Left cardiac atrium (tissue), 4 donors: ENCODE measurements around the gene NMUR1. TPM values are rescaled to one million over a fixed set of nuclear protein-coding genes. Genes with fewer than 3 reads are reported as not detected.
A peak's percentile ranks its signal among the peaks of the same experiment; 100 is the strongest.
"Not testable (repeated sequence)": the region's sequence is repeated elsewhere in the genome, so short reads cannot be mapped to it uniquely, and the experiment has no call there.

Source experiments
- ATAC-seq, 2 donors: fragments of 200-7000 bp; cut with Tn5 transposase; one replicate each; pipeline ENCODE4 v1.9.1; 2020; ENCODE audit warnings: mild to moderate bottlenecking in 2 of 2, moderate library complexity in 2 of 2
- DNase-seq: peaks from one replicate; pipeline ENCODE4 v3.0.0-alpha.2; 2020
- intact Hi-C, 2 donors: fragments of 100-400 bp; cut with DNase I; formaldehyde crosslinking; loops; one replicate each; pipeline versions ENCODE4 v1.14.1 to v1.15.1; 2022 to 2023
- total RNA-seq, 2 donors: library from RNA; stranded (reverse); fragmentation: NEBNext Ultra II Directional; extraction: Animal tissue kit (Norgen Biotek cat#: 25700); gene quantifications; one replicate each; pipeline ENCODE4 v1.2.1, GENCODE V29; 2021
- donor health status: DM: no; HTN: yes; CAD: no.
- donor health status: DM: no; HTN: yes; CAD: no; lungs with severe emphysema.
- donor health status: DM: yes; HTN: yes; CAD: no.
- donor health status: Dilated cardiomyopathy.

Gene NMUR1
- total RNA-seq, 2 donors from 2014 or later, result 0.34 to 0.74 TPM

DNA sequence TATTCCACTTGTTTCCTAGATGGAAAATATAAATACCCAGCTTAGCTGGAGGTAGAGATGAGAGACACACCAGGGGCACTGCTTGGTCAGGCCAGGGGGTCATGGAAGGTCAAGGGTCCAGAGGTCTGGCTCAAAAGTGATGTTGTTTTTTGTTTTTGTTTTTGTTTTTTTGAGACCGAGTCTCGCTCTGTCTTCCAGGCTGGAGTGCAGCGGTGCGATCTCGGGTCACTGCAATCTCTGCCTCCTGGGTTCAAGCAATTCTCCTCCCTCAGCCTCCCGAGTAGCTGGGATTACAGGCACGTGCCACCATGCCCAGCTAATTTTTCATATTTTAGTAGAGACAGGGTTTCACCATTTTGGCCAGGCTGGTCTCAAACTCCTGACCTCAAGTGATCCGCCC, 26.3 kb upstream of the NMUR1 start:
- intact Hi-C loops, result loop anchor here (5.0 kb wide), 1 partner anchor 39 kb away; no protein-coding TSS in a partner anchor
- not testable (repeated sequence) for DNase-seq, ATAC-seq

DNA sequence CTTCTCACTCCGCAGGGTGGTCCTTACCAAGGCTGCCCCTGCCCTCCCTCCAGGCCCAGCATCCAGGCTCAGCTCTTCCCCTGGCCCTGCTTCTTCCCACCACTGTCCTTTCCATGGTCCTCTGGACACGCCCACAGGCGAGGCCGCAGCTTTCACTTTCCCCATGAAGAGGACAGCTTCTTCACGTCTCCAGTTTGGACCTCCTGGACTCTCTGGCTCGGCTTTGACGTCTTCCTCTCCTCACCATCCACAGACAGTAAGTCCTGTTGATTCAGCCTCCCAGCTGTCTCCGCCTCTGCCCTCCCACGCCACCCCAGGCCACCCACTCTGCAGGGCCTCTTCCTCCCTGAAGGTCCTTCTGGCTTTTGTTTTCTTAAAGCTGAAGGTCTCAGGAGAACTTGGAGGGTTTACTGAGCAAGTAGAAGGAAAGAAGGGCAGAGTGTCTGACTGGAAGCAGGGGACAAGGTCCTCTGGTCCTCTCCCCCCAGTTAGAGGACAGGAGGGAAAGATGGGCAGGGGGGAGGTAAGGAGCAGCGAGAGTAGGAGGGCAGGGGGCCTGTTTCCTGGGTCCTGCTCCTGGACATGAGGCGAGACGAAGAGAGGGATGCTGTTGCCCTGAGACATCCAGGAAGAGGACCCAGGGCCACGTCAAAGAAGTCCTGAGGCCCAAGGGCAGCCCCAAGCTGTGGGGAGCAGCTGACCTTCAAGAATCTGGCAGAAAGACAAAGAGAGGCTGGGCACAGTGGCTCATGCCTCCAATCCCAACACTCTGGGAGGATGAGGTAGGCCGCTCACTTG, 24.7 kb upstream of the NMUR1 start:
- peak; percentile 65 for DNase-seq
- ATAC-seq, result peak; percentile 73 to 75
- intact Hi-C loops, result loop anchor here (5.0 kb wide), 1 partner anchor 38 kb away; no protein-coding TSS in a partner anchor

DNA sequence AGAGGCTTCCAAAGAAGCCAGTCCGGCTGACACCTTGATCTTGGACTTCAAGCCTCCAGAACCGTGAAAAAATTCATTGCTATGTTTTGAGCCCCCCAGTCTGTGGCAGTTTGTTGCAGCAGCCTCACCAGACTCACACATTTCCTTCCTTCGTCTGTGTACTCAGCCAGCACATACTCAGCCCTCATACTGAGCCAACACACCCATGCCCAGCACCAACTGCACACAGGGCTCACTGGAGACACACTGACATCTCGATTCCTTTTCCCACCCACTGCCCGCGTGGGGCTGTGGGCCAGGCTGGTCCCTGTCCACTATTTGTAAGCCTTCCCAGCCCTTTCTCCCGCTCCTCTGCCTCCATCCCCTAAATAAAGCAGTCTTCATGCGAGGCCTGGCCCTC, 24.1 kb upstream of the NMUR1 start:
- DNase-seq, result no peak
- peak; percentile 19 to 28 for ATAC-seq
- intact Hi-C loops, result no loop called here

DNA sequence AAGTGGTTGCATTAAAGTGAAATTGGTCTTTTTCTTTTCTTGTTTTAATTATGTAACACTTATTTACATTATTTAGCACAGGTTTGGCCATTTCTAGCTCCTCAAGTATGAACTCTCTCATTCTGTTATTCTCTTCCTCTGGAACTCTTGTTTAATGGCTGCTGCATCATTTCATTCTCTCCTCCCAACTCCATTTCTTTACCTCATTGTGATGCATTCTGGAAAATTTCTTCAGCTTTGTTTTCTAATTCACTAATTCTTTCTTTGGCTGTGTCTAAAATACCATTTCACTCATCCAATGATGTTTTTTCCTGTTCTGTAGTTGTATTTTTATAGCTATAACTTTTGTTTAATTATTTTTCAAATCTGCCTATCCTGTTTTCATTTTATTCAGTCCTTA, 22.5 kb upstream of the NMUR1 start:
- DNase-seq, result no peak
- no peak for ATAC-seq
- intact Hi-C loops, result no loop called here

DNA sequence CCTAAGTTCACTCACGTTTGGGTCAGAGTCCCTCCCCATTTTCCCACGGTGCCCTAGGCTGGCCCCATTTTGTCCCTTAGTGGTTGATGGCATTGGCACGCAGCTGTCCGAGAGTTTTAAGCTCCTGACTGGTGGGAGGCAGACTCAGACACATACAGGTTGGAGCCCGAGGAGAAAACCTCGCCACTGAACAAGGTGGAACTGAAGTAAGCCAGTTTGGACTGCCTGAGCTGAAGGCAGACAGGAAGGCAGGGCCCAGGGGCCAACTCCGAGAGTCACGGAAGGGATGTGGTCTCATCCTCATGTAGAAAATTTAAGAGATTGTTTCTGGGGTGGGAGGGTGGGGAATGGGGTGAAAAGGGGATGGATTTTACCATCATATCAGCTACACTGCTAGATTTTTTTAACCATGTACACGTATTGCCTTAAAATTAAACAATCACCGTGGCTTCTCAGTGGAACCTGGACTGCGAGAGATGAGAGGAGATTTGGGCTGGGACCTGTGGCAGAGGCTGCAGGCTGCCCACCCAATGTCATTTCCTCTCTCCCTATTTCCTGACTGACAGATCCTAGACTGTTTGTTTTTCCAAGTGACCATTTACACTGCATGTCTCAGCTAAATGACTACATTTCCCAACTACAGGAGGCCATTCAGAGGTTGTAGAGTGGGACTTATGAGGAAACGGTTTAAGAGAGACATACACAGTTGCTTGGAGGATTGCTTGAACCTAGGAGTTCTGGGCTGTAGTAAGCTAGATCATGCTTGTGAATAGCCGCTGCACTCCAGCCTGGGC, 19.4 kb upstream of the NMUR1 start:
- DNase-seq (no peak), ATAC-seq (no peak)
- intact Hi-C loops, result no loop called here

DNA sequence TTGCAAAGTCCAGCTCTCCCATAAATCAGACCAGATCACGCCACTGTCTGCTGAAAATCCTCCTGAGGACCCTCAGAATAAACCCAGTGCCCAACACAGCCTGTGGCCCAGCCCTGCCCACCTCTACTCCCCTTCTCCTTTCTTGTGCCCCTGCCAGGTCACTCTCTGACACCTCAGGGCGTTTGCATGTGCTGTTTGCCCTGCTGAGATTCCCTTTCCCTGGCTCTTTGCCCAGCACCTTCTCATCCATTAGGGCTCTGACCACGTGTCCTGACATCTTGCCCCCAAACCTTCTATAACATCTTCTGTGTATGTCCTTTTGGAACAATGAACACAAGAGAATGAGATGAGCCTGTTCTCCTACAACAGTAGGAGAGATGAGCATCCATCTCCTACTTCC, 18.5 kb upstream of the NMUR1 start:
- ATAC-seq (no peak), DNase-seq (no peak)
- intact Hi-C loops, result no loop called here

DNA sequence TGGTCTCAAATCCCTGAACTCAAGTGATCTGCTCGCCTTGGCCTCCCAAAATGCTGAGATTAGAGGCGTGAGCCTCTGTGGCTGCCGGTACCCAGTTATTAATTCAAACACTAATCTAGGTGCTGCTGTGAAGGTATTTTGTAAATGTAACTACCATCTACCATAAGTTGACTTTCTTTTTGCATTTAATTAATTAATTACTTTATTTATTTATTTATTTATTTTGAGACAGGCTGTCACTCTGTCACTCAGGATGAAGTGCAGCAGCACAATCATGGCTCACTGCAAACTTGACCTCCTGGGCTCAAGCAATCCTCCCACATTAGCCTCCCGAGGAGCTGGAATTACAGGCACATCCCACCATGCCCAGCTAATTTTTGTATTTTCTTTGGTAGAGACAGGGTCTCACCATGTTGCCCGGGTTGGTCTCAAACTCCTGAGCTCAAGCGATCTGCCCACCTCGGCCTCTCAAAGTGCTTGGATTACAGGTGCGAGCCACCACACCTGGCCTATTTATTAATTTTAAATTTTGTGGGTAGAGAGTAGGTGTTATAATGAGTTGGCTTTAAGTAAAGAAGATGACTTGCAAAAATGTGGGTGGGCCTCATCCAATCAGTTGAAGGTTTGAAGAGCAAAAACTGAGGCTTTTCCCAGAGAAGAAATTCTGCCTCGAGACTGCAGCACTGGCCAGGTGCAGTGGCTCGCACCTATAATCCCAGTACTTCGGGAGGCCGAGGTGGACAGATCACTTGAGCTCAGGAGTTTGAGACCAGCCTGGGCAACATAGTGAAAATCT, 17.3 kb upstream of the NMUR1 start:
- no peak for DNase-seq
- intact Hi-C loops, result no loop called here
- ATAC-seq, result no peak

DNA sequence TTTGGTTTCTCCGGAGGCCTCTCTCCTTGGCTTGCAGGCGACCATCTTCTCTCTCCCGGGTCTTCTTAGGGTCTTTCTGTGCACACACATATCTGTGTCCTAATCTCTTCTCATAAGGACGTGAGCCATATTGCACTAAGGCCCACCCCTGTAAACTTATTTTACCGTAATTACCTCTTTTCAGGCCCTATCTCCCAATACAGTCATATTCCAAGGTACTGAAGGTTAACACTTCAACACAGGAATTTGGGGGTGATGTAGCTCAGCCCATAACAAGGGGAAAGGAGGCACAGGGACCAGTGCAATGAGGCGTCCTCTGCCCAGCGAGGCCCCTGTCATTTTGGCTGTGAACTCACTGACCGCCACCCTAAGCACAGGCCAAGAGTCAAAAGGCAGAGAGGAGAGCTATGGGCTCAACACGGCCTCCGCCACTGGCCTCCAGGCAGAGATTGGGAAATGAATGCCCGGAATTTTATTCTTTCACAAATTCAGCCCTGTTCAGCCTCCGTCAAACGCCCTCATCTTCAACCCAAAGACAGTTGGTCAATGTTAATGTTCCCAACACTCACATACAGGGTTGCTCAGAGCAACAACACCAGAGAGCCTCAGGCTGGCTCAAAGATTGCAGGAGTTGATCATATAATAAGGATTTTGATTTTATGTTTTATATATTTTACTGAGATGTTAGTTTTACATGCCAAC, 15.9 kb upstream of the NMUR1 start:
- DNase-seq (no peak), ATAC-seq (no peak)
- intact Hi-C loops, result no loop called here

DNA sequence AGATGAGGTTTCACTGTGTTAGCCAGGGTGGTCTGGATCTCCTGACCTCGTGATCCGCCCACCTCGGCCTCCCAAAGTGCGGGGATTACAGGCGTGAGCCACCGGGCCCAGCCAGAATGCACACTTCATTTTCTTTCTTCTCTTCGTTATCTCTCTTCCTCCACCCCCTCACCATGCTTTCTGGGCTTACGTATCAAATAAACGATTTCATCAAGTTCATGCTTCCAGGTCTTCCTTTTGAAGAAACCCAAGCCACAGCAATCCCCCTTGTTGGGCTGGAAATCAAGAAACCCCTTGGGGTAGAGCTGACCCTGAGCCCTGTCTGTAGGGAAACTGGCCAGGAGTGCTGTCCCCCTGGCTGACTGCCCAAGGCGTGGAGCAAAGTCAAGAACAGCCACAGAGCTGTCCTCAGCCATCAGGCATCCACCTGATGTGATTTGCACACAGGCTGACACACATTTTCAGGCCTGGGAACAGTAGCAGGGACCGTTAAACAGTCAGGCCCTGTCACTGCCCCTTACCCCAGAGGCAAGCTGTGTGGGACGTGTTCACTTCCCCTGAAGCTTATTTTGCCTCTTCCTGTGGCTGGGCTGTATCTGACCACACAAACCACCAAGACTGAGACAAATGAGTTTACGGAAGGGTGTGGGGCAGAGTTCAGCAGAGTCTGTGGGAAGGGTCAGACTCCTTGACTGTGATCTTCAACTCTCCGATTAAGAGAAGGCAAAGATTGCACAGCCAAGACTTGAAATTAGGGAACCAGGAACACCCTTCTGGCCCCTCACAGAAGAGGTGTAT, 15.1 kb upstream of the NMUR1 start:
- peak; percentile 60 for DNase-seq
- intact Hi-C loops, result no loop called here

DNA sequence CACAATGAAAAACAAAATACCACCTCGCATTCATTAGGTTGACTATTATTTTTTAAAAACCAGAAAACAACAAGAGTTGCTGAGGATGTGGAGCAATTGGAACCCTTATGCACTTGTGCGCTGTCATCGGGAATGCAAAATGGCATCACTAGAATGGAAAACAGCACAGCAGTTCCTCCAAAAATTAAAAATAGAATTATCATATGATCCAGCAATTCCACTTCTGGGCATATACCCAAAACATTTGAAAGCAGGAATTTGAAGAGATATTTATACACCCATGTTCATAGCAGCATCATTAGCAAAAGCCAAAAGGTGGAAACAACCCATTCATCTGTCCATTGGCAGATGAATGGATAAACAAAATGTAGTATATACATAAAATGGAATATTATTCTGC, 11.9 kb upstream of the NMUR1 start:
- DNase-seq, result no peak
- peak; percentile 18 to 60 for ATAC-seq
- intact Hi-C loops, result no loop called here

More for the DNA sequence above, 15.1 kb upstream of the NMUR1 start:
- ATAC-seq, result peak; percentile 70 to 79

DNA sequence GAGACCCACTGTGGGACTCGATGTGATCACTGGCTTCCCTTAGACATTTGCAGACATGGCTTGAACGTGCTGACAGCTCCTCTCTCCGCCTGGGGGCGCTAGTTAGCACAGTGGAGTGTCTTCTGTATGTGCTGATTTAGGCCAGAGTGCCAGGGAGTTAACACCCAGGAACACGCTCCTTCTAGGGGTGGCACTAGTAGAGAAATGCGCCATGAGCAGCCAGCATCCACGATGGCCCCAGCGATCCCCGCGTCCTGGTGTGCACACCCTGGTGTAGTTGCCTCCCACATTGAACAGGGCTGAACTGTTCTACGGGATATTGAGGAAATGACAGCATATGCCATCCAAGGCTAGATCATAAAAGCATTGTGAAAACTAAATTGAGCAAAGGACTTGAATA, 11.4 kb upstream of the NMUR1 start:
- DNase-seq (no peak), ATAC-seq (peak; percentile 5 to 27)
- intact Hi-C loops, result no loop called here

DNA sequence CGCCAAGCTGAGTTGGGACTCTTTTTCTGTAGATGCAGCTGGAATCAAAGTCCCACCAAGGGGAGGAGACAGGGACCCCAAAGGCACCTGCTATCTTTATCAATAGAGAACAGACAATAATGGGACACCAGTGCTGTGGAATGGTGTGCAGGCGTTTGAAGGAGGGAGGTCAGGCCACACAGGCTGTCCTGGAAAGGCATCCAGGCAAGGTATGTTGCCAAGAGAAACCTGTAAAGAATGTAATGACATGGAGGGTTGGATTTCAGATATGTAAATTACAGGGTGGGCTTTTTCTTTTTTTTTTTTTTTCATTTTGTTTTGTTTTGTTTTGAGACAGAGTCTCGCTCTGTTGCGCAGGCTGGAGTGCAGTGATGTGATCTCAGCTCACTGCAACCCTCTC, 9.7 kb upstream of the NMUR1 start:
- intact Hi-C loops, result no loop called here
- DNase-seq (no peak), ATAC-seq (no peak)

DNA sequence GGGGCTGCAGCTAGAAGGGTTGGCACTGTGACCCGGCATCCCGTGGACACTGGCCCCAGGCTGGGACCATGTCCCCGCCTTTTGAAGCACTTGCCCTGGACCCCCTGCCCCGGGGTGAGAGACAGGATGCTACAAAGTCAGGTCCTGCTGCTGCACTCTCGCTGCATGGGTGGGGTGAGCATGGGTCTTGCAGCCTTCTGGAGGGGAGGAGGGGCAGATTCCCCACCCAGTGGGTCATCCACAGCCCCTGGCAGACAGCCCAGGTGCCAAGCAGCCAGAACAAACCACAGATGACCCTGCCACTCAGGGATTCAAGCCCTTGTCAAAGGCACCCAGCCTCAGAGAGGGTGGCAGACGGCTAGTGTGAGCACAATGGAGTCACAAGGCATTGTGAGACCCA, 5.7 kb upstream of the NMUR1 start:
- intact Hi-C loops, result no loop called here
- DNase-seq (no peak), ATAC-seq (peak; percentile 61 to 87)

DNA sequence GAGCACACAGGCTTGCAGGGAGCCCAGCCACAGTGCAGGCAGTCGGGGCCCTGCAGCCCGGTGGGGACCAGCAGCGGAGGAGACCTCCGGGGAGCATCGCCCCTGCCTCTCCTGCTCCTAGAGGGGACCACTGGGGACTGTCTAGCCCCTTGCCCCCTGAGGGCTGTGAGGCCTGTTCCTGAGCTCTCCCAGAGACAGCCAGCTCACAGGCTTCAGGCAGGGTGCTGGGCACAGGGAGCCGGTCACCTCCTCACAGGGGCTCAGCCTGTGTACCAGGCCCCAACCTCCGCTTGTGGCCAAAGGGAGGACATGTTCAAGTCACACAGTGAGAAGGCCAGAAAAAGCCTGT, 3.5 kb upstream of the NMUR1 start:
- intact Hi-C loops, result no loop called here
- ATAC-seq (no peak), DNase-seq (no peak)

DNA sequence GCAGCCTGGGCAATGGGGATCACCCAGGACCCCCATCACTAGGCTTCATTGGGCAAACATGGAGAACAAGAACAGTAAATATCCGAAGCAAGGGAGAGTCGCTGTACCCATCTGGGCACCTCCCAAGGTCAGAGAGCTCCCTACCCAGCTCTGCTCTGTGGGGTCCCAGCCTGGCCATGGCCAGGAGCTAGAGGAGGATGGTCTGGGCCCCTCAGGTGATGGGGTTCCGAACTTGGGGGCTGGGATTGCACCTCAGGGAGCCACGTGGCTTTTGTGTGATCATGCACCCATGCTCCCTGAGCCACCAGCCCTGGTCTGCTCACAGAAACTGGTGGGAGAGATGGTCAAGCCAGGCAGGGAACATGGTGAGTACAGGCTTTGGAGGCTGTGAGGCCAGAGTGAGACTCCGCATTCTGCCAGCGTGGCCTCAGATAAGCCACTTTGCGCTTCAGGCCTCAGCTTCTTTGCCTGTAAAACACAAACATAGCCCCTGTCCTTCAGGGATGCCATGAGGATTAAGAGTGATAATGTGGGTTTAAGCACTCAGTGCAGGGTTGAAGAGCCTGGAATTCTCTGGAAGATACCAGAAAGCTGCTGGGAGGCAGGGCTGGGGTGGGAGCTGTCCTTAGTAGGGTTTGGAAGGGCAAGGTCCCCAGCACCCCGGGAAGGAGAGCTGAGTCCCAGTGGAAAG, 3.0 kb upstream of the NMUR1 start:
- no peak for ATAC-seq
- no peak for DNase-seq
- intact Hi-C loops, result no loop called here

DNA sequence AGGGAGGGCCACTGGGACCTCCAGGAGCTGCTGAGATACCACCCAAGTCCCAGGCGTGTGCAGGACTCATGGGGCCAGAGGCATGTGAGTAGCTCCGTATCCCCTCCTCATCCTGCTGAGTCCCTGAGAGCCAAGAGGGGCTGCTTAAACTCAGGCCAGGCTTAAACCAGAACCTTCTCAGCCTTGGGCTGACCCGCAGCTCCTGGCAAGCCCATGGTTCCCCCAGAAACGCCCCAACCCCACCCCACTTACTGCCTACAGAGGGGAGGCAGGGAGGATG, 2.5 kb upstream of the NMUR1 start:
- ATAC-seq (no peak), DNase-seq (no peak)
- intact Hi-C loops, result no loop called here

DNA sequence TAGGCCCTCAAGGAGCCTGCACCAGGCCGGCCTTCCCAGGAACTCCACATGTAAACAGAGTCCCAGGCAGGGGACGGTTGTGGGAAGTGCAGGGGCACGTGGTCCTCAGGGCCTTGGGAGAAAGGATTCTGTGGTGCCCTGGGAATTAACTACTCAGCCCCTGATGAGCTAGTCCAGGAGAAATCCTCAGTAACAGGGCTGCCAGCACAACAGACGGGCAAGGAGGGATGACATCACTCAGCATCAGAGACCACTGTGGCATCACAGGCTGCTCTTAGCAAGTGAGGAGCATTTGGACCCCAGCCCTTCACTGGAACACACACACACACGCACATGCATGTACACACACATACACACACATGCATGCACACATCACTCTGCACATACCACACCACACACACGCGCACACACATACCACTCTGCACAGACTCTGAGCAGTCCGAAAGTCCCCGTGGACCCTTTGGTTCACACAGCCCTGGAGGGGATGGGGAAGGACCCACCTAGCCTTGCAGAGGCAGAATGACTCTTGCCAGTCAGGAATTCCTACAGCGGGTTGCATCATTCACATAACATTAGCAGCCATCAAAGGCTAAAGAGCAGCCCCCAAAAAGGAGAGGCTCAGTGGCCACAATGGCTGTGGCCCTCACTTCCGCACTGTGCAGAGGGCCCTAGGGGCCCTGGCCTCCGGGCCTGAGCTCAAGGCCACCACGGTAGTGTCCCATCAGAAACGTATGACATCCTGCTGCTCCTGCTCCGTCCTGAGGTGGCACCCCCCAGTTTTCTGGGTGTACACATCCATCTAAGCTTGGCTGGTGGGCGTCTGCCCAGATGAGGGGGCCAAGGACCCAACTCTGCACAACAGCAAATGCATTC, 1.9 kb upstream of the NMUR1 start:
- no peak for DNase-seq
- no peak for ATAC-seq
- intact Hi-C loops, result no loop called here
